Stimulated activated naive CD8-positive, alpha-beta T cell treated with anti-CD3 and anti-CD28 coated beads, Interleukin-15, amount 100 ng/mL, for 72 hours (primary cell): ENCODE results near the gene ZACN.

Experiments used
- ATAC-seq: fragments of 150-1000 bp; cut with Tn5 transposase; 2 replicates; pipeline ENCODE4 v1.10.0; 2021; ENCODE audit warnings: mild to moderate bottlenecking, moderate library complexity
- DNase-seq, 2 donors: peaks; one replicate each; pipeline ENCODE4 v3.0.0; 2021 to 2022
- H3K27ac Mint-ChIP-seq, 2 donors: one replicate each; pipeline ENCODE4 v1.8.0; 2022; ENCODE audit warnings: mild to moderate bottlenecking in 2 of 2, mixed read lengths in 2 of 2, moderate library complexity in 2 of 2
- H3K27me3 Mint-ChIP-seq: one replicate; pipeline ENCODE4 v1.8.0; 2022; ENCODE audit warnings: mixed read lengths
- H3K4me1 Mint-ChIP-seq: one replicate; pipeline ENCODE4 v1.8.0; 2022; ENCODE audit warnings: mild to moderate bottlenecking, mixed read lengths
- H3K4me3 Mint-ChIP-seq, 2 donors: one replicate each; pipeline ENCODE4 v1.8.0; 2022; ENCODE audit warnings: mild to moderate bottlenecking in 2 of 2, mixed read lengths in 2 of 2, moderate library complexity in 1 of 2
- H3K9me3 Mint-ChIP-seq, 2 donors: one replicate each; pipeline ENCODE4 v1.8.0; 2022; ENCODE audit warnings: mixed read lengths in 2 of 2

The ZACN gene

DNA sequence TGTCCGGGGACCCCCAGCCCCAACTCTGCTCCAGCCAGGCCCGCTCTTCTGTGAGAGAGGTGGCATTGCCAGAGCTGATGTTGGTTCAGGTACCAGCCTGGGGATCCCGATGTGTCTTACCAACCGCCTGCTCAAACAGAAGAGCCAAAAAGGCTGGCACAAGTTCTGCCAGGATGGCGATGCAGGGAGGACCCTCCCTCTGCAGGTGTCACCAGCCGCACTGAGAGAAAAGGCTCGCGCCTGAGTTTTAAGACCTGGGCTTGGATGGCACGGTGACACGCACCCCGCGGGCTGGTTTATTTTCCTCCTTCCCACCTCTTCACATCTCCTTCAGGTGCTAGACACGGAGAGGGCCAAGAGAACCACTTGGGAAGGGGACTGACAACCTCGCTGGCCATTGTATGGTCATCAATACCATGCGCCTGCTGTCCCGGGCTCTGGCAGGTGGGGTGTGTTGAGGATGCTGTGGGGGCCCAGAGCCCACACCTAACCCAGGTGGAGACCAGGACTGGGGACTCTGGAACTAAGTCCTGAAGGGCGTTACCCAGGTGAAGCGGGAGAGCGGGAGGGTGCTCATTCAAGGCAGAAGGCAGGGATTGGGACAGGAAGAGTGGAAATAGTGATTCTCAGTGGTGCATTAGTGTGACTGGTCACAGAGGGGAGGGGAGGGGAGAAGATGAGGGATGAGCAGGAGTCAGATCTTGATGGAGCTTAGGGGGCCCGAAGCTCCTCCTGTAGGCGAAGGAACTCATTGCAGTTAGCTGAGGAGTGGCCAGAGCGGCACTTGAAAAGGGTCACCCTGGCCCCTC is 45.8 kb downstream of the ZACN start:
- no peak overlapping the region for H3K4me3 Mint-ChIP-seq
- DNase-seq (no peak), ATAC-seq (no peak)
- peaks cover 62% of the 10 kb centered on the region for H3K4me1 Mint-ChIP-seq
- H3K9me3 Mint-ChIP-seq, result no peaks in the 10 kb centered on the region
- no peaks in the 10 kb centered on the region for H3K27me3 Mint-ChIP-seq
- H3K27ac Mint-ChIP-seq, result peak overlapping the region; percentile 4 to 57

DNA sequence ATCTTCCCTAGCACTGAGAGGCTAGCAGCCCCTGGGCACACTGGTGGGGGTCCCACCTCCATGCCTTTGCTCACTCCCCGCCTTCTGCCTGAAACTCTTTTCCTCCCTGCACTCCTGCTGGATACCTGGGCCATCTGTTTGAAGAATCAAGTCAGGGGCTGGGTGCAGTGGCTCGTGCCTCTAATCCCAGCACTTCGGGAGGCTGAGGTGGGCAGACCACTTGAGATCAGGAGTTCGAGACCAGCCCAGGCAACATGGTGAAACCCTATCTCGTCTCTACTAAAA is 46.4 kb downstream of the ZACN start:
- Mint-ChIP-seq H3K4me3 (no peak overlapping the region), H3K4me1 (peaks cover 62% of the 10 kb centered on the region), H3K9me3 (no peaks in the 10 kb centered on the region), H3K27ac (peak overlapping the region in 1 of 2 donors; percentile 4), H3K27me3 (no peaks in the 10 kb centered on the region)
- DNase-seq (no peak), ATAC-seq (no peak)

DNA sequence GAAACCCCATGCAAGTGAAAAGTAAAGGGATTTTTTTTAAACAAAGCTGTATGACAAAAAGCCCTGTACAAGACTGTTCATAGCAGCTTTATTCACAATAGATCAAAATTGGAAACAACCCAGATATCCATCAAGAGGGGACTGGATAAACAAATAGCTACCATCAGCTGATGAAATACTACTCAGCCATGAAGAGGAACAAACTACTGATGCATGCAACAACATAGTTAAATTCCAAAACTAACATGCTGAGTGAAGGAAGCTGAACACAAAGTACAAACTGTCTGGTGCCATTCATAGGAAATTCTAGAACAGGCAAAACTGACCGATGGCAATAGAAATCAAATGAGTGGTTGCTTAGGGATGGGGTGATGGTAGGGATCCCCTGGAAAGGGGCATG is 46.9 kb downstream of the ZACN start:
- Mint-ChIP-seq H3K4me3 (no peak overlapping the region), H3K9me3 (no peaks in the 10 kb centered on the region), H3K27me3 (no peaks in the 10 kb centered on the region), H3K4me1 (peaks cover 57% of the 10 kb centered on the region), H3K27ac (peak overlapping the region in 1 of 2 donors; percentile 19)
- ATAC-seq, result no peak
- no peak for DNase-seq

DNA sequence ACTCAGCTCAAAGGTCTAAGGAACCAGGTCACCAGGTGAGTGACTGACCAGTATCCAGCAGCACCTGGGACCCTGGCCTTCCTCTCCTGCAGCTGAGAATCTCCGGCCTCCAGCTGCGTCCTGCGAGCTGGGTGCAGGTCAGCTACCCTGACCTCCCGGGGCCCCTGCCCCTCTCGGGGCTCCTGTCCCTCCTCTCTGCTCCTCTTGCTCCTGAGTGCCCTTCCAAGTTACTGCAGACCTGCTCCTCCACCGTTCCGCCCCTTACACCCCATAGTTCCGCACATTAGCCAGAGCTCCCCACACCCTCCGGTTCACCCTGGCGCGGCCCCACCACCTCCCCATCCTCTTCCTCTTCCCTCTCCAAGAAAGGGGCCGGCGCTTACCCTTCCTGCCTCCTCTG is 51.5 kb downstream of the ZACN start:
- DNase-seq, result no peak
- no peaks in the 10 kb centered on the region for H3K9me3 Mint-ChIP-seq
- ATAC-seq, result no peak
- peaks cover 39% of the 10 kb centered on the region for H3K4me1 Mint-ChIP-seq
- peak overlapping the region in 1 of 2 donors; percentile 64 for H3K27ac Mint-ChIP-seq
- H3K4me3 Mint-ChIP-seq, result no peak overlapping the region
- no peaks in the 10 kb centered on the region for H3K27me3 Mint-ChIP-seq

DNA sequence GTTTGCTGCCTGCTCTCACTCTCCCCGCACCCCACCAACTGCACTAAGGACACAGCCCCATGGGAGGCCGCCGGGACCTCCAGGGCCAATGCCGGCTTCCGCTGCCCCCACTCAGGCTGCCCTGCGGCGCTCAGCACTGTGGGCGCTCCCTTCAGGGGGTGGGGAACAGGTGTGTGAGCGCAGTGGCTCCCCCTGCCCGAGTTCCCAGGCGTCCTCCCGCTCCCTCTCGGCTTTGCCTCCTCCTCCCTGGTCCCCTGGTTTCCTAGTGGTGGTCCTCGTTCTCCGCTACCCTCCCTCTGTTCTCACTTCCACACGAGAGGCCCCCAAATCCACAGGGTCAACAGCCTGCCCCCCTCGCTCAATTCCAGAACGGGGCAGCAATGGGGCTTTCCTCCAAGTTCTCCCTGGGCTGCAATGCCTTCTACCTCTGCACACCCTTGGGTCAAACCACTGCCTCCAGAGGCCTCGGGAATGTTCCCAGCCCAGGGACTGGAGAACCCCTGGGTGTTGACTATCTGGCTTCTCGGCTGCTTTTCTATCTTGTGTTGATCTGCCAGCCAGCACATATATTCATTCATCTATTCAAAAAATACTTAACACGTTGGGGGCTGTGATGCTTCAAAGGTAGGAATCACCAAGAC is 52.2 kb downstream of the ZACN start:
- Mint-ChIP-seq H3K4me3 (no peak overlapping the region), H3K27me3 (no peaks in the 10 kb centered on the region), H3K4me1 (peaks cover 44% of the 10 kb centered on the region), H3K27ac (peak overlapping the region; percentile 57 to 64), H3K9me3 (no peaks in the 10 kb centered on the region)
- ATAC-seq (no peak), DNase-seq (no peak)

DNA sequence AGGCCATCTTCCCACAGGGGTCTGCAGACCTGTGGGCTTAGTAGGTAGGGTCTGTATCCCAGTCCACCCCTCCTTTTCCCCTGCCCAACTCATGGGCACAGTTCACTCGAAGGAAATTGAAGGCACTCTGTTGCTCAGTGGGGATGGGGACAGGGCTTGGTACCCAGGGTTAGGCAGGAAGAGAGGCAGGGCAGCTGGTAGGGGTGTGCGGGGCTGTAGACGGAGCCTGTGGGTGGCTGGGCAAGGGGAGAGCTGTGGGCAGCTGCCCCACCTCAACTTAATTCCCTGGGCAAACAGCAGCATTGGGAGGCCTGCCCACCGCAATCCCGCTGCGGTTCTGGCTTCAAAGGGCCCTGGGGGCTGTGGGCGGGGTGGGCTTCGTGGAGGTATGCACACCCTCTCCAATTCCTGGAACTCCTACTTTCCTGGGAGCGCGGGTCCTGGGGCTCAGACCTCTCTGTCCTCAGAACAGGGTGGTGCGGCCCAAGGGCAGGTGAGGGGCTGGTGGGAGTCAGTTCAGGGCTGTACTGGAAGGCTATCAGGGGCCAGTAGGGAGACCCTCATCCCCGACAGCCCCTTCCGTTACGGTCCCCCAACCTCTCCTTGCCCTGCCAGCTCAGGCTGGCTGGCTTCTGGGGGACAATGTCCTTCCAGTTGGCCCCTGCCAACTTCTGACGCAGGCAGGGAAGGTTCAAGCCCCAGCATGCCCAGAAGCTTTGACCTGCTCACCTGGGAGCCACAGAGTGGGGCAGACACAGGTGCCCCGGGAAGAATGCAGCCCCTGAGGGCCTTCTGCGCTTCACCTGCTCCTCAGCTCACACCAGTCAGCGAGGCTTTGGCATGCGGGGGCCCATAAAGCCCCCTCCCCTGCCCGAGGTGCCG is 53.0 kb downstream of the ZACN start:
- Mint-ChIP-seq H3K4me1 (peaks cover 44% of the 10 kb centered on the region), H3K27ac (peak overlapping the region in 1 of 2 donors; percentile 57), H3K4me3 (no peak overlapping the region), H3K9me3 (no peaks in the 10 kb centered on the region), H3K27me3 (no peaks in the 10 kb centered on the region)
- ATAC-seq (no peak), DNase-seq (no peak)
